NT2/D1 (cell line): ENCODE data around the gene NETO2.

Experiments
- YY1 ChIP-seq: IDR thresholded peaks from 2 replicates; pipeline ENCODE4 v1.6.1; 2011; ENCODE audit not compliant: insufficient read length, insufficient read depth
- ZNF274 ChIP-seq: IDR thresholded peaks from 2 replicates; pipeline ENCODE4 v1.6.1; 2011; ENCODE audit warnings: mild to moderate bottlenecking, low read depth, low read length

DNA sequence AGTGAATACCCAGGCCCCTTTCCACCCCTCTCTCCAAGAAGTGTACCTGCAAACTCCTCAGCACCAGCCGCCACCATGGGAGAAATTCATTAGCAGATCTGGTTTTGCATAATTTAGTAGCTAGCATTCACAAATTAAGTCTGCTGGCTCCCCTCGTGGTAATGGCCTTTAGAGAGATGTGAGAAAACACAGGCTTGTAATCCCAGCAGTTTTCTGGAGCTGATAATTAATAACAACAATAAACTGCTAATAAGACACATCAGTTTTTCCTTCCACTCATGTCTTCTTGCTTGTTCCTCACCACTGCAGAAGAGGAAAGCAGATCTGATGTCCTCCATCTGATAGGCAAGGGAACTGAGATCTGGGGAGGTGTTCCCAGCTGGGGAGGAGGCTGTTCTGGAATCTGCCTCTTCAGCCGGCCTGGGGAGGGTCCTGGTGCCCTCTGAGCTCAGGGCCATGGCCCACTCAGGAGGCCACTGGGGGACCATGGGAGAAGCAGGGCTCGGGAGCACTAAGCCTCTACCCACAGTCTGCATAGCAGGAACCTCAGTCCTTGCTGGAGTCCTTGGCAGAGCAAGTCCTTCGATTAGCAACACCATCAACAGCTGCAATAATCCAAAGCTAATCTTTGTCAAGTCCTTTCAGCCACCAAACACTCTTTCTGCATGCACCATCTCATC, 96.1 kb downstream of the NETO2 start:
- TF ChIP-seq YY1 (no peak), ZNF274 (no peak)
